ENCODE data around the gene EPN2.

GRCh38 chr17:19357351-19357750 lies 120.2 kb downstream of the EPN2 start:
- no peak for TF ChIP-seq CTCF (conservative IDR thresholded peaks at IDR 0.05)
- no peak for TF ChIP-seq EZH2 (IDR thresholded peaks at IDR 0.05; ENCODE audit: low read depth)

All from PC-9 (cell line).